Activated CD8-positive, alpha-beta memory T cell treated with anti-CD3 and anti-CD28 coated beads, Interleukin-2, amount 50 U/mL, for 1 hour (primary cell): Measurements from ENCODE around the gene MROH7.
"Not testable (repeated sequence)": the region's sequence is repeated elsewhere in the genome, so short reads cannot be mapped to it uniquely, and the experiment has no call there.

Experiments
- DNase-seq: peaks from one replicate; pipeline ENCODE4 v3.0.0-alpha.2; 2020; ENCODE audit errors: extremely low read depth

The MROH7 gene

GRCh38 chr1:54610048-54610447 lies 31.5 kb upstream of the MROH7 start:
- DNase-seq: no peak

DNA sequence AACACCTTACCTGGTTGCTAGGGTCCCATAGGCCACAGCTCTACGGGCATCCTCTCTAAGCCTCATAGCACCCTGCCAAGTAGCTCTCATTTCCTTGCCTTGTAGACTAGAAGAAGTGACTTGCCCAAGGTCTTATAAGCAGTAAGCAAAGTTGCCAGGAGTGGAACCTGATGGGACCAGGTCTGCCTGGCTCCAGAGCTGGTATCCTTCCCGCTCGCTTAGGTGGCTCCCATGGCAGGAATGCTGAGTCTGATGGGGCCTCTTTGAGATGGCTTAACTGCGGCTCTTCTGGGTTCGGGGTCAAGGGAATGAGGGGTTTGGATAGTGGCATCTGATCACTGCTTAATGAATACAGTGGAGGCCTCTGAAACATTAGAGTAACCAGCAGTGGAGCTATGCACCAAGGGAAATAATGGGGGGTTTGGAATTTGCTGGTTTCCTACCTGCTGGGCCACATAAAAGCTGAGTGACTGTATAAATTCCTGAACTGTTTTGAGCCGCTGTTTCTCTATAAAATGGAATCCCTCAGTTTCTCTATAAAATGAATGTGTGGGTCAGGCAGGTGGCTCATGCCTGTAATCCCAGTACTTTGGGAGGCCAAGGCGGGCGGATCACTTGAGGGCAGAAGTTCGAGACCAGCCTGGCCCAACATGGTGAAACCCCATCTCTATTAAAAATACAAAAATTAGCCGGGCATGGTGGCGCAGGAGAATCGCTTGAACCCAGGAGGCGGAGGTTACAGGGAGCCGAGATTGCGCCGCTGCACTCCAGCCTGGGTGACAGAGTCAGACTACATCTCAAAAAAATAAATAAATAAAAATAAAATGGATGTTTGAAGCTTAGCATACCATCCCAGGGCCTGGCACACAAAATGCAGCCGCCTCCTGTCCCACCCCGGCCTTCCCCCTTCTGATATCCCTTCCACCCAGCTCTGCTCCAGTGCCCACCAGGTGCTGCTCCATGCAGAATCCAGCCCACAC lies 30.7 kb upstream of the MROH7 start:
- no peak for DNase-seq

GRCh38 chr1:54611621-54612020 lies 30.0 kb upstream of the MROH7 start:
- DNase-seq: no peak

DNA sequence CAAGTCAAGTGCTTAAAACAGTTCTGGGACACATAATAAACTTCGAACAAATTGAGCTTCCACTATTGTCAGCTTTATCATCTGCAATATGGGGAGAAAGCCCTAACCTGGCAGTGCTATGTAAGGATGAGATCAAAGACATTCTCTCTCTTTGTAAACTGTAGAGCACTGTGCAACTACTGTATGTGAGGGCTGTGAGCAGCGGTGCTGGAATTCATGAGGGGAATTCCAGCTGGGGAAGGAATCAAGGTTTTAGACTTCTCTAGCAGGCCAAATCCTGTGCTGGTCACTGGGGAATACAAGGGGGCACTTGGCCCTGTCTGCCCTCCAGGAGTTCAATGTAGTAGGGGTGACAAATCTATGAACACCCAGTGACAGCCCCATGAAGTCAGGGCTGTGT lies 27.6 kb upstream of the MROH7 start:
- DNase-seq: no peak

DNA sequence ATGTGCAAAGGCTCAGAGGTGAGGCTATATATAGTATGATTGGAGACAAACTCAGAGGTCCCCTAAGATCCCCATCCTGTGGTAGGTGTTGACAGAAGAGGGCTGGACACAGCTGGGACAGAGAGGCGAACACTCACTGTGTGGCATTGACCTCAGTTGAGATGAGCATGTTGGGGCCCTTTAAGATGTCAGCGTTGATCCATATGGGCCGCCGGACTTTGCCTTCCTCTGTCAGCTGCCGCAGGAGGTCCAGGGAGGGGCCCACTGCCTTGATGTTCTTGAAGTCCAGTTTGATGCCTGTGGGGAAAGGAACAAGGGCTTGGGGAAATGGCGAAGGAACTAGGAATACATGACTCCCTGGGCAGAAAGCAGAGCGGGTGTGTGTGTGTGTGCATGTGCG lies 27.0 kb upstream of the MROH7 start:
- DNase-seq: no peak

- no peak for DNase-seq
Observed at GRCh38 chr1:54615531-54616279, 25.9 kb upstream of the MROH7 start.

- DNase-seq: no peak
Observed at GRCh38 chr1:54619749-54620148, 21.8 kb upstream of the MROH7 start.

GRCh38 chr1:54623216-54624007 lies 18.2 kb upstream of the MROH7 start, which contains the start of gene FAM151A:
Gene FAM151A (minus strand): TSS chr1:54623525. CDS start chr1:54623395, 130 bp downstream.
- DNase-seq: no peak

GRCh38 chr1:54624466-54625464 lies 16.8 kb upstream of the MROH7 start:
- DNase-seq: no peak

- no peak for DNase-seq
Observed at GRCh38 chr1:54627196-54627595, 14.4 kb upstream of the MROH7 start.

- not testable (repeated sequence) for DNase-seq
Observed at GRCh38 chr1:54635804-54636203, 5.8 kb upstream of the MROH7 start.

DNA sequence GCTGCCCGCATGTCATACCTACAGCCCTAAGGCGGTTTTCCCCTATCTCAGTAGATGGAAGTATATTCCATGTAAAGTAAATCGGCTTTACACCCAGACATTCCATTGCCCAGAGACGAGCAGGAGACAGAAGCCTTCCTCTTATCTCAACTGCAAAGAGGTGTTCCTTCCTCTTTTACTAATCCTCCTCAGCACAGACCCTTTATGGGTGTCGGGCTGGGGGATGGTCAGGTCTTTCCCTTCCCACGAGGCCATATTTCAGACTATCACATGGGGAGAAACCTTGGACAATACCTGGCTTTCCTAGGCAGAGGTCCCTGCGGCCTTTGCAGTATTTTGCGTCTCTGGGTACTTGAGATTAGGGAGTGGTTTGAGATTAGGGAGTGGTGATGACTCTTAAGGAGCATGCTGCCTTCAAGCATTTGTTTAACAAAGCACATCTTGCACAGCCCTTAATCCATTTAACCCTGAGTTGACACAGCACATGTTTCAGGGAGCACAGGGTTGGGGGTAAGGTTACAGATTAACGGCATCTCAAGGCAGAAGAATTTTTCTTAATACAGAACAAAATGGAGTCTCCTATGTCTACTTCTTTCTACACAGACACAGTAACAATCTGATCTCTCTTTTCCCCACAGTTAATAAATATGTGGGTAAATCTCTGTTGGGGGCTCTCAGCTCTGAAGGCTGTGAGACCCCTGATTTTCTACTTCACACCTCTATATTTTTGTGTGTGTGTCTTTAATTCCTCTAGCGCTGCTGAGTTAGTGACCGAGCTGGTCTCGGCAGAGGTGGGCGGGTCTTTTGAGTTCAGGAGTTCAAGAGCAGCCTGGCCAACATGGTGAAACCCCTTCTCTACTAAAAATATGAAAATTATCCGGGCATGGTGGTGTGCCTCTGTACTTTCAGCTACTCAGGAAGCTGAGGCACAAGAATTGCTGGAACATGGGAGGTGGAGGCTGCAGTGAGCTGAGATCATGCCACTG lies 4.8 kb upstream of the MROH7 start:
- not testable (repeated sequence) for DNase-seq

GRCh38 chr1:54640361-54640760 lies 1.2 kb upstream of the MROH7 start:
- no peak for DNase-seq

GRCh38 chr1:54643736-54644135 lies 2.1 kb downstream of the MROH7 start:
- DNase-seq: no peak

- no peak for DNase-seq
Observed at GRCh38 chr1:54645806-54646676, 4.5 kb downstream of the MROH7 start.

- no peak for DNase-seq
Observed at GRCh38 chr1:54649130-54649898, 7.7 kb downstream of the MROH7 start.

DNA sequence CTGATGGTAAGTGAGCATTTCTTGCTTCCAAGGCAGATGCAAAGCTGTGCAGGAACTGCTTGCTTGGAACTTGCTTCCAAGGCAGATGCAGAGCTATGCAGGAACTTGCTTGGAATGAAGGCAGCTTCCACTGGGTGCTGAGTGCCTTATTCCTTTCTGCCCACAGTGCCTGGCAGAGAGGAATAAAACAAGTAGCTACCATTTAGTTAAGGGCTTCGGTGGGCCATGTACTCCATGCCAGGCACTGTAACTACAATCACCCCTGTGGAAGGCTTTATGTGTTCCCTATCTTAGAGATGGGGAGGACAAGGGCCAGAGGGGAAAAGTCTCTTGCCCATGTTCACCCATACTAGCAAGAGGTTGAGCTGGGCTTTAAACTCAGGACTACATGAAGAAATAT lies 8.3 kb downstream of the MROH7 start:
- DNase-seq: no peak

DNA sequence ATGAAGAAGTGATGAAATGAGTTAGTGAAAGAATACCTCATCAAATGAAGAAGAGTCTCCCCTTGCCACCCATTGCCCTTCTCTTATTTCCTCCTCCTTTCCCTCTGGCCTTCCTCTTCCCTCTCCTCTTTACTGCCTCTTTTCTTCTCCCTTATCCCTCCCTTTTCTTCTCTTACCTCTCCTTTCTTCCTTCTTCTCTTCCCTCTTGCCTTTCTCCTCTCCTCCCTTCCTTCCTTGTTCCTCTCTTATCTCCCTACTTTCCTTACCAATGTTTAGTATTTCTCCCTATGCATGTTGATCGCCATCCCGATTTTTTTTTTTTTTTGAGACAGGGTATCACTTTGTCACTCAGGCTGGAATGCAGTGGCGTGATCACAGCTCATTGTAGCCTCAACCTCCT lies 8.8 kb downstream of the MROH7 start:
- DNase-seq: no peak
